ENCODE data around the gene EBNA1BP2. TPM values are rescaled to one million over a fixed set of nuclear protein-coding genes. Genes with fewer than 3 reads are reported as not detected.

EBNA1BP2 gene
- total RNA-seq, 1 donor from 2014 or later, result 81.6 TPM

DNA sequence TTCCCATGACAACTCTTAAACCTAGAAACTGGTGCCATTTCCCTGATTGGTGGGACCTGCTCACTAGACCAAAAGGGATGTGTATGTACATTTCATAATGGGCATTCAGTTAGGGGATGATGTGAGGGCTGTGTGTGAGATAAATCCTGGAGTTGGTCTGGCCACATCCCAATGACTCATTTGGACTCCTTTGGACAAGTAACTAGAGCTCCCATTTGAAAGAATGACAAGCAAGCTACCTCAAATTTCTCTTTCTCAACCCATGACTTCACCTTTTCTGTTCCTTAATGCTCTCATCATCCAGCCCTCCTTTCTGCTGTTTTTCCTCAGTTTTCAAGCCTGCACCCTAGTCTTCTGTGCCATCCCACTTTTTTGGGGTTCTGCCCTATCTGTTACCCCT is 27.9 kb downstream of the EBNA1BP2 start:
- Histone ChIP-seq H3K36me3 (ENCODE audit: insufficient read depth, low read length) (no peaks in the 10 kb centered on the region), H3K4me2 (ENCODE audit: low read length) (no peak overlapping the region), H3K4me1 (ENCODE audit: insufficient read depth, low read length) (peaks cover 4% of the 10 kb centered on the region), H3K27ac (ENCODE audit: low read depth, low read length) (no peak overlapping the region), H3K9me3 (ENCODE audit: insufficient read depth, low read depth, low read length) (no peaks in the 10 kb centered on the region), H4K20me1 (ENCODE audit: insufficient read depth, low read length) (no peaks in the 10 kb centered on the region), H3K27me3 (ENCODE audit: insufficient read depth, low read length) (peaks cover 27% of the 10 kb centered on the region), H2AFZ (ENCODE audit: low read depth, low read length) (no peak overlapping the region), H3K79me2 (ENCODE audit: insufficient read depth, low read length) (no peaks in the 10 kb centered on the region), H3K4me3 (ENCODE audit: insufficient read depth, low read depth, low read length) (no peak overlapping the region), H3K9ac (ENCODE audit: low read length) (no peak overlapping the region)
- TF ChIP-seq EZH2 (IDR thresholded peaks at IDR 0.05; ENCODE audit: insufficient read depth, low read length), result no peak
- TF ChIP-seq, protein P1, sequence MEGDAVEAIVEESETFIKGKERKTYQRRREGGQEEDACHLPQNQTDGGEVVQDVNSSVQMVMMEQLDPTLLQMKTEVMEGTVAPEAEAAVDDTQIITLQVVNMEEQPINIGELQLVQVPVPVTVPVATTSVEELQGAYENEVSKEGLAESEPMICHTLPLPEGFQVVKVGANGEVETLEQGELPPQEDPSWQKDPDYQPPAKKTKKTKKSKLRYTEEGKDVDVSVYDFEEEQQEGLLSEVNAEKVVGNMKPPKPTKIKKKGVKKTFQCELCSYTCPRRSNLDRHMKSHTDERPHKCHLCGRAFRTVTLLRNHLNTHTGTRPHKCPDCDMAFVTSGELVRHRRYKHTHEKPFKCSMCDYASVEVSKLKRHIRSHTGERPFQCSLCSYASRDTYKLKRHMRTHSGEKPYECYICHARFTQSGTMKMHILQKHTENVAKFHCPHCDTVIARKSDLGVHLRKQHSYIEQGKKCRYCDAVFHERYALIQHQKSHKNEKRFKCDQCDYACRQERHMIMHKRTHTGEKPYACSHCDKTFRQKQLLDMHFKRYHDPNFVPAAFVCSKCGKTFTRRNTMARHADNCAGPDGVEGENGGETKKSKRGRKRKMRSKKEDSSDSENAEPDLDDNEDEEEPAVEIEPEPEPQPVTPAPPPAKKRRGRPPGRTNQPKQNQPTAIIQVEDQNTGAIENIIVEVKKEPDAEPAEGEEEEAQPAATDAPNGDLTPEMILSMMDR (IDR thresholded peaks at IDR 0.05; ENCODE audit: insufficient read depth, low read depth, low read length), result no peak
- H3K27ac Mint-ChIP-seq (ENCODE audit: unreplicated experiment), result no peak overlapping the region
- no peak overlapping the region for H3K4me3 Mint-ChIP-seq (ENCODE audit: unreplicated experiment)
- H3K27me3 Mint-ChIP-seq (ENCODE audit: low read depth, unreplicated experiment), result peaks cover 3% of the 10 kb centered on the region
- peaks cover 6% of the 10 kb centered on the region for H3K4me1 Mint-ChIP-seq (ENCODE audit: low read depth, unreplicated experiment)
- H3K9me3 Mint-ChIP-seq (ENCODE audit: unreplicated experiment), result peaks cover 5% of the 10 kb centered on the region
- H3K36me3 Mint-ChIP-seq (ENCODE audit: low read depth, unreplicated experiment), result peaks cover 4% of the 10 kb centered on the region
- FAIRE-seq (no peak), DNase-seq (ENCODE audit: low read depth) (peak; percentile 43)

DNA sequence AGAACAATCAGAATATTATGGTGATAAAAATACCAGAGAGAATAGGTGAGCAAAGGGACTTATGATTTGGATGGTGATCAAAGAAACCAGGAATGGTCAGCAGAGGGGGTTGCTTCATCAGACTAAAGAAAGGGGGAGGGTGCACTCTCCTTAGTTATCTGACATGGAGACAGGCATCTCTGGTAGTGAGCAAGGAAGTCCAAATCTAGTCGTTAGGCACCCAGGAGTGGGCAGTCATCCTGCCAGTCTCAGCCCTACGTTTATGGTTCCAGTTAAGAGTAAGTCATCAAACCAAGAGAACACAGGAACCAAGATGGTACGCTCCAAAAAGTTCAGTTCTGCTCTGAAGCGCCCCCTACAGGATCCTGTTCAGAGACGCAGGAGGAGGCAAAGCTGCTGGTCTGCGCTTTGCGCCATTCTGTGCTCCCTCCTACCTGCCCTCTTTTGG is 28.6 kb downstream of the EBNA1BP2 start:
- H3K27ac Mint-ChIP-seq (ENCODE audit: unreplicated experiment), result no peak overlapping the region
- no peak for FAIRE-seq

DNA sequence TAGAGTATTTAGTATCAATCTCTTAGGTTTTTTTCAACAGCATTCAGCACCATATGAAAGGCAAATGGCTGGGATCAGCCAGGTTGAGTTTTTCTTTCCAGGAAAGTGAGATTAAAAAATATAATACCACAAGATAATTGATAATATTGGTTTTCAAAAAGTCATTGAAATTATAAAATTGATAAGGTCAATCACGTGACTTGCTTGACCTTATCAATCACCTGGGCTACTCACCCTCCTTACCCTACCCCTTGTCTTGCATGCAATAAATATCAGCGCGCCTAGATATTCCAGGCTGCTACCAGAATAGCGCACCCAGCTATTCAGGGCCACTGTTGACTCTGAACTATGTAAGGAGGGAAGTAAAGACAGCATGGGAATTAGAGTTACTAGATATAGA is 31.5 kb downstream of the EBNA1BP2 start:
- no peak overlapping the region for H3K4me2 ChIP-seq (ENCODE audit: low read length)
- H2AFZ ChIP-seq (ENCODE audit: low read depth, low read length), result no peak overlapping the region
- H3K79me2 ChIP-seq (ENCODE audit: insufficient read depth, low read length), result no peaks in the 10 kb centered on the region
- H3K9ac ChIP-seq (ENCODE audit: low read length), result no peak overlapping the region
- FAIRE-seq, result no peak
- Mint-ChIP-seq H3K36me3 (ENCODE audit: low read depth, unreplicated experiment) (peaks cover 4% of the 10 kb centered on the region), H3K27me3 (ENCODE audit: low read depth, unreplicated experiment) (no peaks in the 10 kb centered on the region), H3K9me3 (ENCODE audit: unreplicated experiment) (peaks cover 5% of the 10 kb centered on the region), H3K4me1 (ENCODE audit: low read depth, unreplicated experiment) (peaks cover 10% of the 10 kb centered on the region), H3K4me3 (ENCODE audit: unreplicated experiment) (no peak overlapping the region), H3K27ac (ENCODE audit: unreplicated experiment) (no peak overlapping the region)
- H3K36me3 ChIP-seq (ENCODE audit: insufficient read depth, low read length), result no peaks in the 10 kb centered on the region
- H4K20me1 ChIP-seq (ENCODE audit: insufficient read depth, low read length), result no peaks in the 10 kb centered on the region
- no peaks in the 10 kb centered on the region for H3K9me3 ChIP-seq (ENCODE audit: insufficient read depth, low read depth, low read length)
- TF ChIP-seq, protein P1 (IDR thresholded peaks at IDR 0.05; ENCODE audit: insufficient read depth, low read depth, low read length), result no peak
- no peak for TF ChIP-seq EZH2 (IDR thresholded peaks at IDR 0.05; ENCODE audit: insufficient read depth, low read length)
- H3K4me3 ChIP-seq (ENCODE audit: insufficient read depth, low read depth, low read length), result no peak overlapping the region
- no peak overlapping the region for H3K27ac ChIP-seq (ENCODE audit: low read depth, low read length)
- DNase-seq (ENCODE audit: low read depth), result no peak
- H3K27me3 ChIP-seq (ENCODE audit: insufficient read depth, low read length), result peaks cover 16% of the 10 kb centered on the region
- H3K4me1 ChIP-seq (ENCODE audit: insufficient read depth, low read length), result no peaks in the 10 kb centered on the region

More for the DNA sequence above, 28.6 kb downstream of the EBNA1BP2 start:
- Mint-ChIP-seq H3K27me3 (ENCODE audit: low read depth, unreplicated experiment) (no peaks in the 10 kb centered on the region), H3K36me3 (ENCODE audit: low read depth, unreplicated experiment) (peaks cover 4% of the 10 kb centered on the region), H3K9me3 (ENCODE audit: unreplicated experiment) (peaks cover 5% of the 10 kb centered on the region), H3K4me1 (ENCODE audit: low read depth, unreplicated experiment) (peaks cover 6% of the 10 kb centered on the region), H3K4me3 (ENCODE audit: unreplicated experiment) (no peak overlapping the region)
- TF ChIP-seq, protein P1 (IDR thresholded peaks at IDR 0.05; ENCODE audit: insufficient read depth, low read depth, low read length), result peak; percentile 25
- no peak for TF ChIP-seq EZH2 (IDR thresholded peaks at IDR 0.05; ENCODE audit: insufficient read depth, low read length)
- Histone ChIP-seq H3K9me3 (ENCODE audit: insufficient read depth, low read depth, low read length) (no peaks in the 10 kb centered on the region), H3K4me1 (ENCODE audit: insufficient read depth, low read length) (peaks cover 4% of the 10 kb centered on the region), H3K36me3 (ENCODE audit: insufficient read depth, low read length) (no peaks in the 10 kb centered on the region), H3K9ac (ENCODE audit: low read length) (no peak overlapping the region), H3K4me2 (ENCODE audit: low read length) (no peak overlapping the region), H3K27ac (ENCODE audit: low read depth, low read length) (no peak overlapping the region), H3K27me3 (ENCODE audit: insufficient read depth, low read length) (peaks cover 24% of the 10 kb centered on the region), H3K79me2 (ENCODE audit: insufficient read depth, low read length) (no peaks in the 10 kb centered on the region), H3K4me3 (ENCODE audit: insufficient read depth, low read depth, low read length) (no peak overlapping the region), H2AFZ (ENCODE audit: low read depth, low read length) (no peak overlapping the region), H4K20me1 (ENCODE audit: insufficient read depth, low read length) (no peaks in the 10 kb centered on the region)
- DNase-seq (ENCODE audit: low read depth), result no peak
